Stomach (tissue), 4 donors: Measurements from ENCODE around the gene ARSI.

Experiments
- EP300 ChIP-seq: sonication (generic); formaldehyde crosslinking; IDR thresholded peaks from one replicate; pipeline ENCODE4 v1.6.1; 2017; ENCODE audit warnings: antibody characterized with exemption
- POLR2A ChIP-seq, 4 donors: fragments of 450-650 bp; IDR thresholded peaks; one replicate each; pipeline ENCODE4 v1.6.1; 2016; ENCODE audit warnings: antibody characterized with exemption in 4 of 4, control low read depth in 2 of 4, mild to moderate bottlenecking in 1 of 4, moderate library complexity in 1 of 4
- TF ChIP-seq, protein P1 (sequence below), 7 experiments: fragments of 450-650 bp in 4 of 7; fragments of 200-600 bp in 3 of 7; sonication (generic) in 3 of 7; IDR thresholded peaks; one replicate each; pipeline ENCODE4 v1.5.1; 2016 to 2019; ENCODE audit warnings: antibody characterized with exemption in 7 of 7, control low read depth in 2 of 7, mild to moderate bottlenecking in 1 of 7

DNA sequence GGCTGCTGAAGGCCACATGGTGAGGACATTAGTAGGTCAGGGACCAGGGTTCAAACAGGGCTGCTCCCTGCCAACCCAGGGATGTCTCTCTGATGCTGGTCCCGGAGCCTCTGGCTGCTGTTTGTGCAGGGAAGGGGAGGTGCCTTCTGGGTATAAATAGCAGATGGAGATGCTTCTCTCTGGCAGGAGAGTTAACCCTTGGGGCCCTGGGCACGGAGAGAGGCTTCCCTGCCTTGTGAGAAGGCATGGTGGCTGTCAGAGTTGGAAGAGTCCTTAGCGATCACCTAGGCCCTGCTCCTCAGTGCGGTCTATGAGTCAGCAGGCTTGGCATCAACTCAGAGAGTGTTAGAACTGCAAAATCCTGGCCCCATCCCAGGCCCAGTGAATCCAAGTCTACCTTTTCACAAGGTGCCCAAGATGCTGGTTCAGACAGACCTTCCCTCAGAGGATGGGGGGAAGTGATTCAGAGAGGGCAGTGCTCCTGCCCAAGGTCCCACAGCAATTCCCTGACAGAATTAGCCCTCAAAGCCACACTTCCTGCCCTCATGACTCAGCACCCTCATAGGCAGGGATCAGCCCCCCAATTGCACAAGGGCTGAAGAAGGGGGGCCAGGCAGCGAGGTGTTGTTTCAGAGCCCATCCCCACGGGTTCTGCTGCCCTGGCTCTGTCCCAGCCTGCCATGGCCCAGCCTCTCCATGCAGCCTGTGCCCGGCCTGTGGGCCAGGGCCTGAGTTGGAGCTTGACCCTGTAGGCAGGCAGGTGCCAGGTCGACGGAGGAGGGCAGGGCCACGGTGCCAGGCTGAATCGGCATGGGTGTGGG lies 38.7 kb downstream of the ARSI start:
- TF ChIP-seq, protein P1, sequence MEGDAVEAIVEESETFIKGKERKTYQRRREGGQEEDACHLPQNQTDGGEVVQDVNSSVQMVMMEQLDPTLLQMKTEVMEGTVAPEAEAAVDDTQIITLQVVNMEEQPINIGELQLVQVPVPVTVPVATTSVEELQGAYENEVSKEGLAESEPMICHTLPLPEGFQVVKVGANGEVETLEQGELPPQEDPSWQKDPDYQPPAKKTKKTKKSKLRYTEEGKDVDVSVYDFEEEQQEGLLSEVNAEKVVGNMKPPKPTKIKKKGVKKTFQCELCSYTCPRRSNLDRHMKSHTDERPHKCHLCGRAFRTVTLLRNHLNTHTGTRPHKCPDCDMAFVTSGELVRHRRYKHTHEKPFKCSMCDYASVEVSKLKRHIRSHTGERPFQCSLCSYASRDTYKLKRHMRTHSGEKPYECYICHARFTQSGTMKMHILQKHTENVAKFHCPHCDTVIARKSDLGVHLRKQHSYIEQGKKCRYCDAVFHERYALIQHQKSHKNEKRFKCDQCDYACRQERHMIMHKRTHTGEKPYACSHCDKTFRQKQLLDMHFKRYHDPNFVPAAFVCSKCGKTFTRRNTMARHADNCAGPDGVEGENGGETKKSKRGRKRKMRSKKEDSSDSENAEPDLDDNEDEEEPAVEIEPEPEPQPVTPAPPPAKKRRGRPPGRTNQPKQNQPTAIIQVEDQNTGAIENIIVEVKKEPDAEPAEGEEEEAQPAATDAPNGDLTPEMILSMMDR (IDR thresholded peaks at IDR 0.05) = no peak
- TF ChIP-seq EP300 (no peak), POLR2A (IDR thresholded peaks at IDR 0.05) (no peak)
